GM12878 (cell line): ENCODE results near the gene SMIM1. TPM values are rescaled to one million over a fixed set of nuclear protein-coding genes. Genes with fewer than 3 reads are reported as not detected.
"Not testable (repeated sequence)": the region's sequence is repeated elsewhere in the genome, so short reads cannot be mapped to it uniquely, and the experiment has no call there.

ENCODE experiments used
- ATAC-seq: fragments of 200-7000 bp; cut with Tn5 transposase; 3 replicates; pipeline ENCODE4 v1.9.1; 2020; ENCODE audit warnings: mild to moderate bottlenecking, moderate library complexity
- BruUV-seq: library from RNA; stranded (reverse); fragments of 400-500 nt; replicated peaks from 2 replicates; lab custom pipeline; 2021; lab: Mats Ljungman, UMichigan
- CTCF ChIA-PET: fragments of 300-600 bp; sonication (Branson Sonifier 250); formaldehyde crosslinking; extraction: SDS; loops from one replicate; lab custom pipeline; 2021; ENCODE audit warnings: inconsistent platforms; lab: Yijun Ruan, JAX
- POLR2A ChIA-PET: fragments of 350-600 bp; formaldehyde crosslinking; extraction: SDS; loops from one replicate; lab custom pipeline; 2021; ENCODE audit warnings: inconsistent platforms; lab: Charles Lee
- RAD21 ChIA-PET: fragments of 300-600 bp; sonication (Branson Sonifier 250); formaldehyde crosslinking; loops from one replicate; lab custom pipeline; 2023; ENCODE audit warnings: antibody characterized with exemption; ENCODE audit not compliant: unreplicated experiment; lab: Charles Lee
- SMC1A ChIA-PET: fragments of 300-600 bp; sonication (Branson Sonifier 250); formaldehyde crosslinking; loops from one replicate; lab custom pipeline; 2023; ENCODE audit not compliant: unreplicated experiment, uncharacterized antibody; lab: Charles Lee
- DNase-seq: peaks from one replicate; pipeline ENCODE4 v3.0.0-alpha.2; 2011; ENCODE audit warnings: low read depth, low spot score
- FAIRE-seq: peaks from 3 replicates; lab custom pipeline; 2011; peaks lifted over from hg19 to GRCh38; lab: Jason Lieb, UNC
- H2AFZ ChIP-seq: 2 replicates; pipeline ENCODE4 v1.6.0; 2011; ENCODE audit warnings: low read depth, low read length, control low read depth; ENCODE audit not compliant: control insufficient read depth
- H3K27ac ChIP-seq: 2 replicates; pipeline ENCODE4 v1.5.1; 2011; ENCODE audit warnings: control low read depth; ENCODE audit not compliant: control insufficient read depth, insufficient read depth
- H3K27me3 ChIP-seq, 2 experiments: replicated peaks in 1 of 2; 2 replicates each; pipeline versions ENCODE4 v1.6.0 to v1.6.1; 2011; ENCODE audit warnings: low read length in 1 of 2; ENCODE audit not compliant: control insufficient read depth in 2 of 2, insufficient read depth in 2 of 2
- H3K36me3 ChIP-seq, 2 experiments: 2 replicates each; pipeline ENCODE4 v1.5.1; 2011; ENCODE audit warnings: low read length in 1 of 2; ENCODE audit not compliant: control insufficient read depth in 2 of 2, insufficient read depth in 2 of 2
- H3K4me1 ChIP-seq: 2 replicates; pipeline ENCODE4 v1.6.1; 2011; ENCODE audit warnings: mild to moderate bottlenecking, low read length, moderate library complexity, mixed read lengths; ENCODE audit not compliant: control insufficient read depth, insufficient read depth
- H3K4me2 ChIP-seq: 2 replicates; pipeline ENCODE4 v1.6.0; 2011; ENCODE audit warnings: control low read depth; ENCODE audit not compliant: control insufficient read depth, insufficient read depth
- H3K4me3 ChIP-seq: fragments of 200-600 bp; sonication (generic); 2 replicates; pipeline ENCODE4 v1.5.1; 2016
- H3K79me2 ChIP-seq: 2 replicates; pipeline ENCODE4 v1.6.0; 2011; ENCODE audit warnings: low read length; ENCODE audit not compliant: control insufficient read depth, insufficient read depth
- H3K9ac ChIP-seq: 2 replicates; pipeline ENCODE4 v1.8.0; 2011; ENCODE audit warnings: low read length, control low read depth, mixed read lengths; ENCODE audit not compliant: control insufficient read depth, insufficient read depth
- H3K9me3 ChIP-seq: replicated peaks from 3 replicates; pipeline ENCODE4 v1.5.1; 2011; ENCODE audit warnings: mild to moderate bottlenecking, low read length; ENCODE audit not compliant: control insufficient read depth, insufficient read depth
- H4K20me1 ChIP-seq: 2 replicates; pipeline ENCODE4 v1.6.0; 2011; ENCODE audit not compliant: control insufficient read depth, insufficient read depth
- BCL11A ChIP-seq: IDR thresholded peaks from 2 replicates; pipeline ENCODE4 v1.6.1; 2011; ENCODE audit warnings: low read depth, low read length
- FOS ChIP-seq: IDR thresholded peaks from 3 replicates; pipeline ENCODE4 v1.6.1; 2011; ENCODE audit warnings: borderline replicate concordance; ENCODE audit not compliant: insufficient read length; ENCODE audit errors: extremely low read depth
- GATAD2B ChIP-seq: fragments of 450-650 bp; conservative IDR thresholded peaks from 2 replicates; pipeline ENCODE4 v1.6.1; 2017; ENCODE audit warnings: low read depth, mild to moderate bottlenecking, moderate library complexity
- STAT1 ChIP-seq: fragments of 450-650 bp; conservative IDR thresholded peaks from 2 replicates; pipeline ENCODE4 v1.6.1; 2014; ENCODE audit warnings: antibody characterized with exemption, mild to moderate bottlenecking
- SUPT20H ChIP-seq: IDR thresholded peaks from 2 replicates; pipeline ENCODE4 v1.6.1; 2011; ENCODE audit warnings: low read depth, mild to moderate bottlenecking, low read length, moderate library complexity, borderline replicate concordance; ENCODE audit not compliant: control insufficient read depth
- YY1 ChIP-seq: IDR thresholded peaks from 2 replicates; pipeline ENCODE4 v1.6.1; 2011; ENCODE audit warnings: low read depth, mild to moderate bottlenecking, low read length
- WGBS: methylation state at CpG from one replicate; pipeline ENCODE4 v1.1.6; 2016; ENCODE audit warnings: low lambda C conversion rate; ENCODE audit not compliant: insufficient replicate concordance, insufficient coverage; ENCODE audit errors: missing lambda C conversion rate; 5-methylcytosine and 5-hydroxymethylcytosine counted together
- in situ Hi-C: fragments of 300-500 bp; cut with MboI; formaldehyde crosslinking; loops from 9 replicates; pipeline ENCODE4 v1.14.3; 2018; ENCODE audit warnings: mixed read lengths
- intact Hi-C: fragments of 100-400 bp; cut with micrococcal nuclease; formaldehyde crosslinking; loops from one replicate; pipeline ENCODE4 v1.14.2; 2022; ENCODE audit not compliant: unreplicated experiment
- polyA plus RNA-seq, 11 experiments: library from polyadenylated mRNA; depleted of rRNA in 4 of 11; unstranded in 6 of 11; stranded (reverse) in 5 of 11; fragments of >200 nt; fragmentation: Nextera tagmentation in 4 of 11; fragmentation: Illumina TruSeq in 1 of 11; extraction: Ambion mirVana in 4 of 11; extraction: Trizol in 1 of 11; gene quantifications; 1 replicate in 1 of 11; 2 replicates in 10 of 11; pipeline versions ENCODE4 v1.2.1 to v1.2.3, GENCODE V29; 2011 to 2016; ENCODE audit warnings: inconsistent platforms in 2 of 11, missing spikeins in 2 of 11, low read depth in 1 of 11
- total RNA-seq, 4 experiments: library from RNA; depleted of rRNA in 3 of 4; stranded (reverse); fragments of >200 nt in 3 of 4; fragmentation: Illumina TruSeq in 1 of 4; extraction: Trizol in 1 of 4; gene quantifications; 2 replicates each; pipeline versions ENCODE4 v1.2.1 to v1.2.3, GENCODE V29; 2013 to 2021

SMIM1 gene
- total and polyA plus RNA-seq, 10 of the 15 experiments (the other 5 are each of a cell fraction or from before 2014, with no cell fraction given) = 0.30 to 0.37 TPM; not detected in 8

DNA sequence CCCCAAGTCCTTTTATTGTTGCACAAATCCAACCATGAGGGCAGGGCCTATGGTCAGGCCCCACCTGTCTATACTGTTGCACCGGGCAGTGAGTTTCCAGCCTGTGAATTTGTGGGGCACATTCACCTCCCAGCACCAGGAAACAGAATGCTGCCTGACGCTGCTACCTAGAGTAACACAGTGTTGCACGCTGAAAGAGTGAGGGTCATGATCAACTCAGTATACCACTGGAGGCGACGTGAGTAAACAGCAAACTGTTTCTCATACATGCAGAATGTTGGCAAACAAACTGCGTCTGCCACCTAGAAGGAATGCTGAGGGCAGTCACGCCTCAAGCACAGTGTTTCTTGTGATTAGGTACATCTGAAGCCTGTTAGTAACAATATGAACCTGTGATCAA, 37.1 kb downstream of the SMIM1 start (continued):
- TF ChIP-seq FOS (no peak), YY1 (no peak), STAT1 (no peak), BCL11A (no peak), GATAD2B (no peak), SUPT20H (no peak)

DNA sequence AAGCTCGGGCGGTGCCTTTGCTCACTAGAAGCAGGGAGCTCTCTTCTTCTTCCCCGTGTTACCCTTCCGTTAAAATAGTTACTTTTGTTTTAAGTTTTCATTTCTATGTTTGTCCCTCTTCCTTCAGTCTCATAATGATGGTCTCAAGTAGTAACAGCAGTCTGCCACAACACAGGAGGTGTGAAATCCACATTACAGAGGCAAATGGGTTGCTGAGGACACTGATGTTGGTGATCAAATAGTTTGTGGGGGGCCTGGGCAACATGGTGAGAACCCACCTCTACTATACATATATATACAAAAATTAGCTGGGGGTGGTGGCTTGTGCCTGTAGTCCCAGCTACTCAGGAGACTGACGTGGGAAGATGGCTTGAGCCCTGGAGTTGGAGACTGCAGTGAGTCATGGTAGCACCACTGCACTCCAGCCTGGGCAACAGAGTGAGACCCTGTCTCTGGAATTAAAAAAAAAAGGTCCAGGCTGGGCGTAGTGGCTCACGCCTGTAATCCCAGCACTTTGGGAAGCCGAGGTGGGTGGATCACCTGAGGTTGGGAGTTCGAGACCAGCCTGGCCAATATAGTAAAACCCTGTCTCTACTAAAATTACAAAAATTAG, 37.7 kb downstream of the SMIM1 start:
- intact Hi-C loops, RAD21 ChIA-PET, H3K9me3 ChIP-seq, in situ Hi-C loops, FAIRE-seq, H2AFZ ChIP-seq, H3K27ac ChIP-seq, H3K4me1 ChIP-seq, DNase-seq, H3K4me3 ChIP-seq, H4K20me1 ChIP-seq, POLR2A ChIA-PET, BruUV-seq, H3K79me2 ChIP-seq, H3K36me3 ChIP-seq, H3K9ac ChIP-seq, SMC1A ChIA-PET, H3K27me3 ChIP-seq, ATAC-seq, H3K4me2 ChIP-seq: not testable (repeated sequence)
- 28% methylated on average over 9 of the region's 9 CpGs for WGBS
- CTCF ChIA-PET = interaction anchor here (1.3 kb wide), 1 partner anchor 35 kb away, joined by 3 read pairs; no protein-coding TSS in a partner anchor
